HCT116 (cell line): ENCODE measurements around the gene OR56A1. TPM values are rescaled to one million over a fixed set of nuclear protein-coding genes. Genes with fewer than 3 reads are reported as not detected.

Experiments
- ATAC-seq: fragments of 200-7000 bp; cut with Tn5 transposase; 2 replicates; pipeline ENCODE4 v1.9.1; 2020; ENCODE audit warnings: mild to moderate bottlenecking, moderate library complexity
- BruUV-seq: library from RNA; stranded (reverse); fragments of 400-500 nt; replicated peaks from 2 replicates; lab custom pipeline; 2021; lab: Mats Ljungman, UMichigan
- CTCF ChIA-PET: fragments of 300-600 bp; sonication (Branson Sonifier 250); formaldehyde crosslinking; loops from one replicate; lab custom pipeline; 2021; ENCODE audit warnings: antibody characterized with exemption; lab: Charles Lee
- POLR2A ChIA-PET: fragments of 300-600, 350-600 bp; sonication (Branson Sonifier 250); formaldehyde crosslinking; loops from one replicate; lab custom pipeline; 2021; ENCODE audit warnings: antibody characterized with exemption; lab: Charles Lee
- RAD21 ChIA-PET, 2 experiments: fragments of 300-600 bp; sonication (Branson Sonifier 250); formaldehyde crosslinking; loops; one replicate each; lab custom pipeline; 2023; ENCODE audit warnings: low total read pairs in 2 of 2; ENCODE audit not compliant: uncharacterized antibody in 2 of 2, unreplicated experiment in 2 of 2, low non-redundant PET in 1 of 2; lab: Charles Lee
- DNase-seq: peaks from one replicate; pipeline ENCODE4 v3.0.0-alpha.2; 2010; ENCODE audit warnings: low read depth, low spot score
- H2AFZ ChIP-seq: fragments of 200-600 bp; shearing (Covaris generic), sonication (generic); 2 replicates; pipeline ENCODE4 v1.6.1; 2017; ENCODE audit warnings: low read depth, mixed run types, mixed read lengths, antibody characterized with exemption, low read length; ENCODE audit not compliant: poor library complexity, severe bottlenecking
- H3K27ac ChIP-seq: 2 replicates; pipeline ENCODE4 v1.5.1; 2012; ENCODE audit warnings: low read depth, low read length
- H3K27me3 ChIP-seq: fragments of 200-600 bp; sonication (generic); 2 replicates; pipeline ENCODE4 v1.6.1; 2016; ENCODE audit warnings: mixed run types, low read length, mixed read lengths; ENCODE audit not compliant: insufficient read depth
- H3K36me3 ChIP-seq, 2 experiments: fragments of 200-500 bp in 1 of 2; fragments of 200-600 bp in 1 of 2; sonication (Bioruptor generic) in 1 of 2; sonication (generic) in 1 of 2; 2 replicates each; pipeline versions ENCODE4 v1.5.1 to v1.6.1; 2014 to 2016; ENCODE audit warnings: low read length in 2 of 2, inconsistent platforms in 1 of 2, mixed read lengths in 1 of 2, mixed run types in 1 of 2; ENCODE audit not compliant: insufficient read depth in 2 of 2, control insufficient read depth in 1 of 2
- H3K4me1 ChIP-seq, 2 experiments: fragments of 200-600 bp in 1 of 2; sonication (generic) in 1 of 2; 2 replicates each; pipeline versions ENCODE4 v1.5.1 to v1.6.1; 2012 to 2017; ENCODE audit warnings: low read length in 2 of 2, inconsistent platforms in 1 of 2, mild to moderate bottlenecking in 1 of 2, mixed read lengths in 1 of 2, mixed run types in 1 of 2, moderate library complexity in 1 of 2; ENCODE audit not compliant: insufficient read depth in 2 of 2, control insufficient read depth in 1 of 2
- H3K4me2 ChIP-seq: fragments of 200-600 bp; sonication (generic); 2 replicates; pipeline ENCODE4 v1.6.1; 2017; ENCODE audit warnings: mixed run types, low read length, mixed read lengths
- H3K4me3 ChIP-seq, 2 experiments: fragments of 200-600 bp in 1 of 2; sonication (generic) in 1 of 2; replicated peaks in 1 of 2; 2 replicates each; pipeline ENCODE4 v1.5.1; 2011 to 2016; ENCODE audit warnings: low read length in 2 of 2, control low read depth in 1 of 2, low read depth in 1 of 2, mild to moderate bottlenecking in 1 of 2, mixed read lengths in 1 of 2, mixed run types in 1 of 2
- H3K79me2 ChIP-seq: fragments of 200-600 bp; sonication (generic); 2 replicates; pipeline ENCODE4 v1.6.1; 2017; ENCODE audit warnings: mild to moderate bottlenecking, mixed run types, low read length, moderate library complexity, mixed read lengths; ENCODE audit not compliant: insufficient read depth
- H3K9ac ChIP-seq: fragments of 200-600 bp; sonication (generic); 2 replicates; pipeline ENCODE4 v1.6.1; 2016; ENCODE audit warnings: low read length, mixed read lengths
- H3K9me2 ChIP-seq: fragments of 200-600 bp; sonication (generic), shearing (Covaris generic); 2 replicates; pipeline ENCODE4 v1.6.1; 2017; ENCODE audit warnings: mixed run types, mild to moderate bottlenecking, moderate library complexity; ENCODE audit not compliant: insufficient read depth
- H3K9me3 ChIP-seq, 2 experiments: fragments of 200-500 bp in 1 of 2; fragments of 200-600 bp in 1 of 2; sonication (Bioruptor generic) in 1 of 2; sonication (generic) in 1 of 2; 2 replicates each; pipeline ENCODE4 v1.6.1; 2014 to 2017; ENCODE audit warnings: low read length in 2 of 2, mixed read lengths in 2 of 2, inconsistent platforms in 1 of 2, low read depth in 1 of 2, mild to moderate bottlenecking in 1 of 2, mixed run types in 1 of 2, moderate library complexity in 1 of 2; ENCODE audit not compliant: control insufficient read depth in 1 of 2, insufficient read depth in 1 of 2
- H4K20me1 ChIP-seq: fragments of 200-600 bp; sonication (generic), shearing (Covaris generic); 2 replicates; pipeline ENCODE4 v1.6.1; 2017; ENCODE audit warnings: mixed run types, mild to moderate bottlenecking, moderate library complexity; ENCODE audit not compliant: insufficient read depth
- CBX3 ChIP-seq: IDR thresholded peaks from 2 replicates; pipeline ENCODE4 v1.6.1; 2012; ENCODE audit warnings: low read depth
- CEBPB ChIP-seq: IDR thresholded peaks from 2 replicates; pipeline ENCODE4 v1.6.1; 2012; ENCODE audit warnings: low read depth
- EGR1 ChIP-seq: IDR thresholded peaks from 2 replicates; pipeline ENCODE4 v1.6.1; 2012; ENCODE audit warnings: low read depth
- EZH2 ChIP-seq: fragments of 200-600 bp; sonication (generic); IDR thresholded peaks from 2 replicates; pipeline ENCODE4 v1.6.1; 2017; ENCODE audit warnings: antibody characterized with exemption, mixed run types
- FOSL1 ChIP-seq: IDR thresholded peaks from 2 replicates; pipeline ENCODE4 v1.6.1; 2012; ENCODE audit warnings: low read depth
- POLR2A ChIP-seq: IDR thresholded peaks from 2 replicates; pipeline ENCODE4 v1.7.0; 2011; ENCODE audit warnings: borderline replicate concordance; ENCODE audit not compliant: insufficient read depth, insufficient read length; ENCODE audit errors: extremely low read depth
- POLR2AphosphoS5 ChIP-seq: IDR thresholded peaks from 2 replicates; pipeline ENCODE4 v1.6.1; 2011; ENCODE audit warnings: mild to moderate bottlenecking, low read depth, low read length, moderate library complexity
- RAD21 ChIP-seq: IDR thresholded peaks from 2 replicates; pipeline ENCODE4 v1.6.1; 2012; ENCODE audit warnings: low read depth, mild to moderate bottlenecking
- SIN3A ChIP-seq: IDR thresholded peaks from 2 replicates; pipeline ENCODE4 v1.6.1; 2012; ENCODE audit warnings: low read depth
- SP1 ChIP-seq: IDR thresholded peaks from 2 replicates; pipeline ENCODE4 v1.6.1; 2012; ENCODE audit warnings: low read depth
- TCF7L2 ChIP-seq: IDR thresholded peaks from 2 replicates; pipeline ENCODE4 v1.7.0; 2011; ENCODE audit warnings: borderline replicate concordance, inconsistent platforms; ENCODE audit not compliant: insufficient read depth, insufficient read length; ENCODE audit errors: extremely low read depth
- YY1 ChIP-seq: IDR thresholded peaks from 2 replicates; pipeline ENCODE4 v1.6.1; 2011; ENCODE audit warnings: low read length, low read depth, moderate library complexity, mild to moderate bottlenecking; ENCODE audit not compliant: insufficient replicate concordance; ENCODE audit errors: extremely low read depth
- ZFX ChIP-seq: fragments of 450-650 bp; IDR thresholded peaks from 2 replicates; pipeline ENCODE4 v1.6.1; 2017
- intact Hi-C: fragments of 100-400 bp; cut with micrococcal nuclease; formaldehyde crosslinking; loops from 2 replicates; pipeline ENCODE4 v1.10.0; 2022
- total RNA-seq: library from RNA; stranded (reverse); gene quantifications from one replicate; pipeline ENCODE4 v1.2.1, GENCODE V29; 2021; ENCODE audit not compliant: unreplicated experiment
- TF ChIP-seq, protein P1 (sequence below): IDR thresholded peaks from 2 replicates; pipeline ENCODE4 v1.6.1; 2011; ENCODE audit warnings: mild to moderate bottlenecking, low read length, moderate library complexity; ENCODE audit not compliant: insufficient replicate concordance; ENCODE audit errors: extremely low read depth
- TF ChIP-seq, protein P2 (sequence below): IDR thresholded peaks from 2 replicates; pipeline ENCODE4 v1.6.1; 2012
- TF ChIP-seq, protein P3 (sequence below), 3 experiments: fragments of 200-600 bp in 1 of 3; sonication (generic) in 1 of 3; IDR thresholded peaks in 2 of 3; conservative IDR thresholded peaks in 1 of 3; 2 replicates each; pipeline ENCODE4 v1.5.1; 2012 to 2017; ENCODE audit warnings: low read depth in 2 of 3, low read length in 2 of 3, antibody characterized with exemption in 1 of 3, borderline replicate concordance in 1 of 3, control low read depth in 1 of 3, mild to moderate bottlenecking in 1 of 3, mixed read lengths in 1 of 3, mixed run types in 1 of 3, moderate library complexity in 1 of 3; ENCODE audit not compliant: insufficient read depth in 1 of 3

Gene OR56A1
- total RNA-seq, 1 experiment from 2014 or later = not detected

DNA sequence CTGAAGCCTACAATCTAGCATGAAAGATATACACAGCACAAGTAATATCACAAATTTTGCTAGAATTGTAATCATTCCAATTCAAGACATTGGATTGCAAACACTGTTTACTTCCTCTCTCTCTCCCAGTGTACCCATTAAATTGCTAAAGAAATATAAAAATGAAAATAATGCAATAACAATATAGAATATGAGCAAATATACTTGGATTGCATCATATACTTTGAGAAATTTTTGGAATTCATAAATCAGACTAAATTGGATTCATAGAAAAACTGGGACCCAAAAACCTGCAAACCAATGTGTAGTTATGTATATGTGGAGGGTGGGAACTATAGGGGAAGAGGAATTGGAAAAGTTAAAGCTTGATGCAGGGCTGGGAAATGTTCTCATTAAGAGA is 25.0 kb upstream of the OR56A1 start:
- DNase-seq = no peak
- ATAC-seq = no peak
- Histone ChIP-seq H3K79me2 (no peaks in the 10 kb centered on the region), H3K4me3 (no peak overlapping the region), H3K9me3 (no peaks in the 10 kb centered on the region), H3K36me3 (no peaks in the 10 kb centered on the region), H3K4me2 (no peak overlapping the region), H3K27me3 (peaks cover 77% of the 10 kb centered on the region), H2AFZ (no peak overlapping the region), H4K20me1 (no peaks in the 10 kb centered on the region; the same call in 1 of the 2 replicates), H3K27ac (no peak overlapping the region), H3K9ac (no peak overlapping the region), H3K9me2 (no peaks in the 10 kb centered on the region), H3K4me1 (no peaks in the 10 kb centered on the region)
- ChIA-PET RAD21 (no interaction called here), POLR2A (no interaction called here), CTCF (no interaction called here)
- intact Hi-C loops = no loop called here
- no TSS peak for BruUV-seq
- TF ChIP-seq CEBPB = no peak
- no peak for TF ChIP-seq SP1
- no peak for TF ChIP-seq RAD21
- TF ChIP-seq EGR1 = no peak
- no peak for TF ChIP-seq FOSL1
- no peak for TF ChIP-seq TCF7L2
- TF ChIP-seq POLR2AphosphoS5 = no peak
- TF ChIP-seq, protein P1, sequence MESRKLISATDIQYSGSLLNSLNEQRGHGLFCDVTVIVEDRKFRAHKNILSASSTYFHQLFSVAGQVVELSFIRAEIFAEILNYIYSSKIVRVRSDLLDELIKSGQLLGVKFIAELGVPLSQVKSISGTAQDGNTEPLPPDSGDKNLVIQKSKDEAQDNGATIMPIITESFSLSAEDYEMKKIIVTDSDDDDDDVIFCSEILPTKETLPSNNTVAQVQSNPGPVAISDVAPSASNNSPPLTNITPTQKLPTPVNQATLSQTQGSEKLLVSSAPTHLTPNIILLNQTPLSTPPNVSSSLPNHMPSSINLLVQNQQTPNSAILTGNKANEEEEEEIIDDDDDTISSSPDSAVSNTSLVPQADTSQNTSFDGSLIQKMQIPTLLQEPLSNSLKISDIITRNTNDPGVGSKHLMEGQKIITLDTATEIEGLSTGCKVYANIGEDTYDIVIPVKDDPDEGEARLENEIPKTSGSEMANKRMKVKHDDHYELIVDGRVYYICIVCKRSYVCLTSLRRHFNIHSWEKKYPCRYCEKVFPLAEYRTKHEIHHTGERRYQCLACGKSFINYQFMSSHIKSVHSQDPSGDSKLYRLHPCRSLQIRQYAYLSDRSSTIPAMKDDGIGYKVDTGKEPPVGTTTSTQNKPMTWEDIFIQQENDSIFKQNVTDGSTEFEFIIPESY = no peak
- no peak for TF ChIP-seq ZFX
- TF ChIP-seq CBX3 = no peak
- TF ChIP-seq, protein P2, sequence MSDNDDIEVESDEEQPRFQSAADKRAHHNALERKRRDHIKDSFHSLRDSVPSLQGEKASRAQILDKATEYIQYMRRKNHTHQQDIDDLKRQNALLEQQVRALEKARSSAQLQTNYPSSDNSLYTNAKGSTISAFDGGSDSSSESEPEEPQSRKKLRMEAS = no peak
- TF ChIP-seq POLR2A = no peak
- TF ChIP-seq SIN3A = no peak
- no peak for TF ChIP-seq EZH2
- TF ChIP-seq YY1 = no peak
- TF ChIP-seq, protein P3, sequence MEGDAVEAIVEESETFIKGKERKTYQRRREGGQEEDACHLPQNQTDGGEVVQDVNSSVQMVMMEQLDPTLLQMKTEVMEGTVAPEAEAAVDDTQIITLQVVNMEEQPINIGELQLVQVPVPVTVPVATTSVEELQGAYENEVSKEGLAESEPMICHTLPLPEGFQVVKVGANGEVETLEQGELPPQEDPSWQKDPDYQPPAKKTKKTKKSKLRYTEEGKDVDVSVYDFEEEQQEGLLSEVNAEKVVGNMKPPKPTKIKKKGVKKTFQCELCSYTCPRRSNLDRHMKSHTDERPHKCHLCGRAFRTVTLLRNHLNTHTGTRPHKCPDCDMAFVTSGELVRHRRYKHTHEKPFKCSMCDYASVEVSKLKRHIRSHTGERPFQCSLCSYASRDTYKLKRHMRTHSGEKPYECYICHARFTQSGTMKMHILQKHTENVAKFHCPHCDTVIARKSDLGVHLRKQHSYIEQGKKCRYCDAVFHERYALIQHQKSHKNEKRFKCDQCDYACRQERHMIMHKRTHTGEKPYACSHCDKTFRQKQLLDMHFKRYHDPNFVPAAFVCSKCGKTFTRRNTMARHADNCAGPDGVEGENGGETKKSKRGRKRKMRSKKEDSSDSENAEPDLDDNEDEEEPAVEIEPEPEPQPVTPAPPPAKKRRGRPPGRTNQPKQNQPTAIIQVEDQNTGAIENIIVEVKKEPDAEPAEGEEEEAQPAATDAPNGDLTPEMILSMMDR (IDR thresholded peaks at IDR 0.05 in 2 of 3, conservative IDR thresholded peaks at IDR 0.05 in 1 of 3; ENCODE audit: borderline replicate concordance in 1 of 3, insufficient read depth in 1 of 3, low read depth in 2 of 3, low read length in 2 of 3) = no peak
